GM18861 (cell line): ENCODE data around the gene C1orf232.

Experiments
- ATAC-seq: cut with Tn5 transposase; IDR thresholded peaks from one replicate; pipeline ENCODE4 v1.9.1; 2021; ENCODE audit not compliant: unreplicated experiment

C1orf232 gene

DNA sequence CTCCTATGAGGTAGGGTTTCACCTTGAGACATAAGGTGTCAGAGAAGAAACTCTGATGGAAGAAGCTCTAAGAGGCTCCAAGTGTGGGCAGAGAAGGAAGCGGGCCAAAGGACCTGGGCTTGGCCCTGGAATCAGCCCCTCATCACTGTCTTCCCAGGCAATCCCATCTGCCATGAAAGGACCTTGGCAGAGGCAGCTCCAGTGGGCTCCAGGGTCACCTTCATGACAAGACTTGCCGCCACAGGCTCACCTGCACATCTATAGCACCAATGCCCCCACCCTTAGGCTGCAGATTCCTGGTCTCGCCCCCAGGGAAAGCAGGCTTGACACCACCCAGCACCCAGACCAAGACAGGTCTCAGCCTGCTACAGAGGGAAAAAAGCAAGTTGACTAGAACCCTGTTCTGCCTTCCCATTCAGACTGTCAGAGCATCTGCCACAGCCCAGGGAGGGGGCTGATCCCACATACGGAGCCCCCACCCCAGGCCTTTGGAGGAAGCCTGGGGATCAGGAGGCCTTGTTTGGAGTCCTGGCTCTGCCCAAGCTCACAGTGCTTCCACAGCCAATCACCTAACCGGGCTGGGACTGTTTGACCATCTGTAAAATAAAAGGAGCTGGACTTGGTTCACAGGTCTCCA lies 10.4 kb downstream of the C1orf232 start:
- ATAC-seq: no peak

- ATAC-seq: no peak
These were observed 12.3 kb downstream of the C1orf232 start for GRCh38 chr1:26156285-26157038.

DNA sequence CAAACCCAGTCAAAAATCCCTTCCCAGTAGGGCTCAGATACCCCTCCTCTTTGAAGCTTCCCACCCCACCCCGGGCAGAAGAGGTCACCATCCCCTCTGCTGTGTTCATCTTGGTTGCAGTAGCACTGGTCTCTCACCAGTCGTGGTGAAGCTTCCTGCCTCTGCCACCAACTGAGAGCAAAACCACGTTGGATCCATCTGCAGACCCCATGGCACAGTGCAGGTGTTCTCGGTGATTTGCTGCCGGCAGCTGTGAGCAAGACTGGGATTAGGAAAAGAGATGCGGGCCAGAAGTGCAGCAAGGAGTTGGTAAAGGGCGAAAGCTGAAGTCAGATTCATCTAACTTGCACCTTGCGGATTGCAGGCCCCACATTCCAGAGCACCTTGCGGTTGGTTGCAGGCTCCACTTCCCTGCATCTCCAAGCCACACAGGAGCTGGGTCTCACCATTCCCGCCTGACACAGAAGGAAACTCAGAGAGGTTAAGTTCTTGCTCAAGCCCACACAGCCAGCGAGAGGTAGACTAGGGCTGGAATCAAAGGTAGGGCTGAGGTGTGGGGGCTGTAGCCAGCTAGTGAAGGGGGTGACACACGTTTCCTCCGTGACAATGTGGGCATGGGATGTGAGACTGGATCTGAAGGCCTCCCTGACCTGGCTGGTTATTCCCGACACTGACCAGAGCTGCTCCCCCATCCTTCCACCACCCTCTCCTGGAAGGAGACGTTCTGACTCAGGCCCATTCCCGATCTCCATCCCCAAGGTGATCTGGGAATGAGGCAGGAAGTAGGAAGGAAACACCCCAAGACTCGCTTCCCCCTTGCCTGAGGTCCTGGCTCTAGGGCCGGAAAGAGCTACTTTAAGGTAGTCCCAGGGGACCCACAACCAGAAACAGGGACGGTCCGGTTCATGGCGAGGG lies 13.1 kb downstream of the C1orf232 start:
- no peak for ATAC-seq

- ATAC-seq: no peak
These were observed 14.0 kb downstream of the C1orf232 start for GRCh38 chr1:26154750-26155149.

GRCh38 chr1:26153966-26154532 lies 14.7 kb downstream of the C1orf232 start:
- ATAC-seq: no peak

DNA sequence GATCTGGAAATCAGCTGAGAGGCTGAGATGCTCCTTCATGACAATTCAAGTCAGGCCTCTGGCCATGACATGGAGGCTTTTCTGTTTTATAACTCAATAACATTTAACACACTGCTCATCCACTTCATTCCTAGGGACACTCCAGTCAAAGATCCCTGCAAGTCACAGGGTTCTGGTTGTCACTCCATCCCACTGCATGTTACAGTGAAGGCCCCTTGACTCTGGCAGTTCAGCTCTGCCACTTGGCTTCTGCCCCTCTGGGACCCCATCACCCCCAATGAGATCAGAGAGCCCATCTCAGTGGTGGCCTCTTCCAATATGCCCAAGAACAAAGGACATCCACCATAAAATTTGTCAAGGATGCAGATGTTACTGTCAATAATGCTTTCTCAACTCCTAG lies 19.9 kb downstream of the C1orf232 start:
- no peak for ATAC-seq

DNA sequence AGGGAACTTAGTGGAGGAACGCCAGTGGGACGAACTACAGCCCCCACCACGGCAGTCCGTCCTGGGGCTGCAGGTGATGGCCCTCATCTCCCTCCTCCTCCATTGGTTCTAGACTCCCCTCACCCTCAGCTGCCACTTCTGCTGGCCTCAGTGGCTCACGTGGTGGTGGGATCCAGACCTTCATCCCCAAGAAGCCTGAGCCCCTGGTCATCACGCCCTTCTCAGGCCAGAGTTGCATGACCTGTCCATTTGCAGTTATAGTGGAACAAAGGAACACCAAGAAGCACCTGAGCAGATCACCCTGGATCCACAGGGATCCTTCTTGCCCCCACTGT lies 22.8 kb downstream of the C1orf232 start:
- ATAC-seq: no peak

DNA sequence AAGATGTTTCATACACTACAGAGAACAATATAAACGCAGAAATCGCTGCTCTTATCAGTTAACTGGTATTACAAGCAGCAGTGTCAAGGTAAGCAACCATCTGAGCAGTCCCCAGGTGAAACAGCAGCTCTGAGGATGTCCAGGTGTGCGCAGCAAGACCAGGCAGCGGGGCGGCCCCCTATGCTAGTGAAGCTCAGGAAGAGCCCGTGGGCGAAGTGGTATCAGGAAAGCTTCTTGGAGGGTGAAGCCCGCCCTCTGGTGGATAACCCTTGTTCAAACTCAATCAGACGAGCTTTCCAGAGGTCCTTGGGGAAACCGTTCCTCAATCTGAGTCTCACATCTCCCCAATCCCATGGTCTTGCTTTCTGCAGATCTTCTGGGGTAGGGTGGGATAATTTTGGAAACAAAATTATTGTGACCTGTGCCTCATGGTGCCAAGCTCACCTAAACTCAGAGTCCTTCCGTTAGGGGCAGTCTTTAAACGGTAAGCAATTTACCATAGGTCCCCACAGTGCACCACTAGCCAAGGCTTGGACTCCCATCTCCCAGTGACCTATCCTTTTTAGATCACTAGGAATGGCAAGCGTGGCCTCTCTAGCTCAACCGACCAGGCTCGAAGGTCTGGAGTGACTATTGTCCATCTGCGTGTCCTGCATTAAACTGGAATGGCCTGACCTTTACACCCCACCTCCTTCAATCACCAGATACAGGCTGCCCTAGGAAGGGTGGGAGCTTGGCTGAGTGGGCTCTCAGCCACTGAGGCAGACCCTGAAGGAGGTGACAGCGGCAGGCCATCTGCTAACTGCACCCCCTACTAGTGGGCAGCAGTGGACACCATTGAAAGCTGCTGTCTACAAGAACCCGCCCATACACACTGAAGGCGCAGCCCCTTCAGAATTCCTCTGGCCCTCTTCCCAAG lies 23.5 kb downstream of the C1orf232 start:
- no peak for ATAC-seq

DNA sequence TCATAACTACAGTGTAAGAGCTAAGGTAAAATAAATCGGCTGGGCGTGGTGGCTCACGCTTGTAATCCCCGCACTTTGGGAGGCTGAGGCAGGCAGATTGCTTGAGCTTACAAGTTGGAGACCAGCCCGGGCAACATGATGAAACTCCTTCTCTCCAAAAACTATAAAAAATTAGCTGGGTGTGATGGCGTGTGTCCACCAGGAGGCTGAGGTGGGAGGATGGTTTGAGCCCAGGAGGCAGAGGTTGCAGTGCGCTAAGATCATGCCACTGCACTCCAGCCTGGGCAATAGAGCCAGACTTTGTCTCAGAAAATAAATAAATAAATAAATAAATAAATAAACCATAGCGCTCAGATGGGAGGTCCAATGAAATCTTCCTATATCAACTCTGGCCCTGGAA lies 26.6 kb downstream of the C1orf232 start:
- ATAC-seq: no peak

DNA sequence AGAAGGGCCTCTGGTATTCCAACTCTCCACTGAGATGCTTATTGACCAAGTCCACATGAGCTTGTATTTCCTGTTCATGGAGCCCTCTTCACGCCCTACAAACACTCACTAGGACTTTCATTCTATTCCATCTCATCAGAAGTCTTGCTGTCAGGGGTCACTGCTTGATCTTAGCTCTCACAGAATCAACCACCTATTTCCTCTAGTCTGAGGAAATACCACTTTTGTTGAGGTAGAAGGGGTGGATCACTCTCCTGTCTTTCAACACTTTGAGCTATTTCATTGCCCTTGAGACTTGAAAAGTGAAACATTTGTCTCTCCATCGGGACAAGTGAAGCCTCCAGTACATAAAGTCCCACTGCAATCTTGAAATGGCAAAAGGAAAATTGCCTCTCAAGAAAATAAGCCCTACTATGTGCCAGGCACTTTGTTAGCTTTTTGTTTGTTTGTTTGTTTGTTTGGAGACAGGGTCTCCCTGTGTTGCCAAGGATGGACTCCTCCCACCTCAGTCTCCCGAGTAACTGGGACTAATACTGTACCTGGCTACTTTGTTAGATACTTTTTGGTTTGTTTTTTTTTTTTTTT lies 29.7 kb downstream of the C1orf232 start:
- no peak for ATAC-seq

GRCh38 chr1:26134466-26134865 lies 34.3 kb downstream of the C1orf232 start:
- ATAC-seq: no peak

GRCh38 chr1:26132834-26133167 lies 36.0 kb downstream of the C1orf232 start:
- no peak for ATAC-seq

DNA sequence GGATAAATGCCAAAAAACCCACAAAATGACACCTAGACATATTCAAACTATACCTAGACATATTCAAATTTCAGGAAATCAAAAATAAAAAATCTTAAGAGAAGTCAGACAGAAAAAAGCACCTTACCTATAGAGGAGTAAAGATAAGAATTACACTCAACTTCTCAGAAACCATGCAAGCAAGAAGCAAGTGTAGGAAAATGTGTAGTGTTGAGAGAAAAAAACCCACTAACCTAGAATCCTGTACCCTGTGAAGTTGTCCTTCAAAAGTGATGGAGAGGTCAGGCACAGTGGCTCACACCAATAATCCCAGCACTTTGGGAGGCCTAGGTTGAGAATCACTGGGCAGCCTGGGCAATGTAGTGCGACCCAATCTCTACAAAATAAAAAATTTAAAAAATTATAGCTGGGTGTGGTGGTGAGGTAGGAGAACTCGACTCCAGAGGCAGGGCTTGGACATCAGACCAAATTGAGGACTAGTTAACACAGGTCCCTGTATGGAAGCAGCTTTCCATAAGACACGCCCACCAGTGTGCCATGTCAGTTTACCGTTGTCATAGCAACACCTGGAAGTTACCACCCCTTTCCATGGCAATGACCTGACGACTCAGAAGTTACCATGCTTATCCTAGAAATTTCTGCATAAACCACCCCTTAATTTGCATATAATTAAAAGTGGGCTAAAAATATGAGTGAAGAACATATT lies 36.5 kb downstream of the C1orf232 start:
- no peak for ATAC-seq

GRCh38 chr1:26130695-26131094 lies 38.1 kb downstream of the C1orf232 start:
- no peak for ATAC-seq

GRCh38 chr1:26129778-26130177 lies 39.0 kb downstream of the C1orf232 start:
- no peak for ATAC-seq

DNA sequence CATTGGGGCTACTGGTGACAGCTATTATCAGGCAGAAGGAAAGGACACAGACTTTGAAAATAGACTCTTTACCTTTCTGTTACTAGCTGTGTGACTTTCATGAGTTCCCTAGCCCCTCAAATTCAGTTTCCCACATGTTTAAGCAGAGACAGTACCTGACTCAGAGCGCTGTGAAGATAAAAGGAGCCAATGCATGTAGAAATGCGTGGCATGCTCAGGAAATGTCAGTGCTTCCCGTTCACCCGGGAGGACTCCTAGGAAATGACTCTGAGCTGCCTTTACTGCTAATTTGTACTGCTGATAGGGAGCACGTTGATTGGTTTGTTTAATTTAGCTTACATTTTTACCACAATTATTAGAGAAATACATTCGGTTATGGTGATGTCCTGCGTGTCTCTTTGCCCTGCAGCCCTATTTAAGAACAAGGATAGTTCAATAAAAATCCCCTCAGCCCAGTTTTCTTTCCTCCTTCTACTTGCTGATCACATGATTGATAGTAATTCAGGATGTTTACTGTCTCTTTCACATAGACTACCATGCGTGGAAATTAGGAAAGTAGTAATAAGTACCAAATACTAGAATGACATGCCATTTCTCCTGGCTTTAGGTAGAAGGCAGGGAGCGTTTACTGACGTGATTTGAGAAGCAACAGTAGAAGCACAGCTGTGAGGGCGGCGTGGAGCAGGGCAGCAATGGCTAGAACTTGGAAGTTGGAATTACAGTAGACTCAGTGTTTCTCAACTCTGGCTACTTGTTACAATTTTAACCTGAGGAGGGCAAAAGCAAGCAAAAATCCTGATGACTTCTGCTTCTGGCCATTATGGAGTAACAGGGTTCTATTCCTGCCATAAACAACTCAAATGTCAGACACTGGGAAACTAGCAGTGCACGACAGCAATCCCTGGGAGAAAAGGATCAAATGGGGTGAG lies 41.3 kb downstream of the C1orf232 start:
- ATAC-seq: no peak

- ATAC-seq: peak; percentile 78
These were observed 42.3 kb downstream of the C1orf232 start for GRCh38 chr1:26126321-26127084.

DNA sequence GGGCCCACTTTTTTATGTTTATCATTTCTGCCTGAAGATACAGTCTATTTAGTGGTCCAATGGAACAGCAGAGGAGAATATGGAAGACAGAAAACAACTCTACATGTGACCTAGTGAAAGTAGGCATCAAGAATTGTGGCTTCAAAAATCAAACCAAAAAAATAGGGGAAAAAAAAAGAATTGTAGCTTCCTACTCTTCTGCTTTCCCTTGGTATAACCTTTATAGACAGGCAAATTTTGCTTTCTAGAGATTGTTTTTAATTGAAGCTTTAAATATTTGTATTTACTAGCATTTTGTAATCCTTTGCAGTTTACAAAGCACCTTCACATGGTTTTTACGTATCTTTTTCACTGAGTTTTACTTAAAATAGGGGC lies 42.8 kb downstream of the C1orf232 start:
- no peak for ATAC-seq
